Measurements from ENCODE around the gene KCNIP4.

DNA sequence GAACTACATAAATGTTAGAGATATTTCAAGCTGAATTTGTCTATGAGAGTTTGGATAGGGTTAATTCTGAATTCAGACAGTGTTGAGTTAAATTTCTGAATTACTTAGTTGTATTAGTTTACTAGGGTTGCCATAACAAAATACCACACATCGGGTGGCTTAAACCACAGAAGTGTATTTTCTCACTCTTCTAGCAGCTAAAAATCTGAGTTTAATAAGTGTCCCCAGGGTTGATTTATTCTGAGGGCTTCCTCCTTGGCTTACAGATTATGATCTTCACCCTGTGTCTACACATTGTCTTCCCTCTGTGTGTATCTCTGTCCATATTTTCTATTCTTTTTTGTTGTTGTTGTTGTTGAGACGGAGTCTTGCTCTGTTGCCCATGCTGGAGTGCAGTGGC, 929.8 kb downstream of the KCNIP4 start:
- TF ChIP-seq POLR2A (IDR thresholded peaks at IDR 0.05) (no peak), CTCF (IDR thresholded peaks at IDR 0.05 in 8 of 11, conservative IDR thresholded peaks at IDR 0.05 in 3 of 11) (no peak)
